ENCODE data around the gene SHE.

Gene SHE

DNA sequence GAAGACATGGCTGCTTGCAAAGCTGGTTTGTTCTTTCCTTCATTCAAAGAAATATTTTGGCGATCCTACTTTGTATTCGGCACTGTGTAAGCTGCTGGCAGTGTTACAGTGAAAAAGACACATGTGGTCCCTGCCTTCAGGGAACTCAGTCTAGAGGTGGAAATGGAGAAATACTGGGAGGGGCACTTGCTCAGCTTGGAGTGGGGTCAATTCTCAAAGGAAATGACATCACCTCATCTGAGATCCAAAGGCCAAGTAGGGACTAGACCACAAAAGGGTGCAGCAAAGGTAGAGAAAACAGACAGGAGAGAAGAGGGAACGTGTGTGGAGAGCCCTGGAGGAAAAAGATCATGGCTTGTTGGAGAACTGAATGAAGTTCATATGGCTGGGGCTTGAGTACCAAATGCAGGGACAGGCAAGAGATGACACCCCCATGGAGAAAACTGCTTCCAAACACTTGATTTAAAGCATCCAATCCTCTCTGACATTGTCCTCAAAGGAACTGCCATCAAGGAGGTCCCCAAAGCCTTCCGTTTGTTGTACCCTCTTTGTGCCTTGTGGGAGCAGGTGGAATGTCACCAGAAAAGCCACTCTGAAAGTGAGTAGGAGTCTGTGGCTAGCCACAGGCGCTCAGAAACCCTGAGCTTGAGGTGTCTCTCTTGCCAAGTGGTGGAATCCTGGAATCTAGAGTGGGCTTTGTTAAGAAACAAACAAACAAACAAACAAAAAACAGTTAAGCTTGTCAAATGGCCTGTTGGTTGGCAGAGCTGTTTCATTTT, 48.4 kb downstream of the SHE start:
- peak overlapping the region; percentile 31 for H3K4me2 ChIP-seq (ENCODE audit: low read depth, low read length, poor library complexity, severe bottlenecking)
- no peaks in the 10 kb centered on the region for H3K79me2 ChIP-seq (ENCODE audit: insufficient read depth, low read length)
- H3K9me2 ChIP-seq (replicated peaks; ENCODE audit: low read depth, low read length), result no peaks in the 10 kb centered on the region
- no peaks in the 10 kb centered on the region for H3K9me3 ChIP-seq (ENCODE audit: insufficient read depth, low read depth, low read length)
- peaks cover 18% of the 10 kb centered on the region for H3K4me1 ChIP-seq (ENCODE audit: insufficient read depth, low read length, poor library complexity, severe bottlenecking)
- no peaks in the 10 kb centered on the region for H4K20me1 ChIP-seq (ENCODE audit: insufficient read depth, low read length, poor library complexity, severe bottlenecking)
- H3K27me3 ChIP-seq (ENCODE audit: insufficient read depth, low read length, poor library complexity, severe bottlenecking), result no peaks in the 10 kb centered on the region
- H2AFZ ChIP-seq (ENCODE audit: low read length), result no peak overlapping the region
- no peaks in the 10 kb centered on the region for H3F3A ChIP-seq (ENCODE audit: low read depth)
- H3K36me3 ChIP-seq (ENCODE audit: insufficient read depth, low read length), result no peaks in the 10 kb centered on the region
- H3K9ac ChIP-seq (ENCODE audit: low read depth, low read length, poor library complexity, severe bottlenecking), result no peak overlapping the region
- H3K4me3 ChIP-seq (ENCODE audit: low read length, poor library complexity, severe bottlenecking), result no peak overlapping the region
- TF ChIP-seq, protein P1, sequence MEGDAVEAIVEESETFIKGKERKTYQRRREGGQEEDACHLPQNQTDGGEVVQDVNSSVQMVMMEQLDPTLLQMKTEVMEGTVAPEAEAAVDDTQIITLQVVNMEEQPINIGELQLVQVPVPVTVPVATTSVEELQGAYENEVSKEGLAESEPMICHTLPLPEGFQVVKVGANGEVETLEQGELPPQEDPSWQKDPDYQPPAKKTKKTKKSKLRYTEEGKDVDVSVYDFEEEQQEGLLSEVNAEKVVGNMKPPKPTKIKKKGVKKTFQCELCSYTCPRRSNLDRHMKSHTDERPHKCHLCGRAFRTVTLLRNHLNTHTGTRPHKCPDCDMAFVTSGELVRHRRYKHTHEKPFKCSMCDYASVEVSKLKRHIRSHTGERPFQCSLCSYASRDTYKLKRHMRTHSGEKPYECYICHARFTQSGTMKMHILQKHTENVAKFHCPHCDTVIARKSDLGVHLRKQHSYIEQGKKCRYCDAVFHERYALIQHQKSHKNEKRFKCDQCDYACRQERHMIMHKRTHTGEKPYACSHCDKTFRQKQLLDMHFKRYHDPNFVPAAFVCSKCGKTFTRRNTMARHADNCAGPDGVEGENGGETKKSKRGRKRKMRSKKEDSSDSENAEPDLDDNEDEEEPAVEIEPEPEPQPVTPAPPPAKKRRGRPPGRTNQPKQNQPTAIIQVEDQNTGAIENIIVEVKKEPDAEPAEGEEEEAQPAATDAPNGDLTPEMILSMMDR (conservative IDR thresholded peaks at IDR 0.05; ENCODE audit: low read length), result no peak
- TF ChIP-seq EZH2phosphoT487 (IDR thresholded peaks at IDR 0.05; ENCODE audit: borderline replicate concordance), result no peak

DNA sequence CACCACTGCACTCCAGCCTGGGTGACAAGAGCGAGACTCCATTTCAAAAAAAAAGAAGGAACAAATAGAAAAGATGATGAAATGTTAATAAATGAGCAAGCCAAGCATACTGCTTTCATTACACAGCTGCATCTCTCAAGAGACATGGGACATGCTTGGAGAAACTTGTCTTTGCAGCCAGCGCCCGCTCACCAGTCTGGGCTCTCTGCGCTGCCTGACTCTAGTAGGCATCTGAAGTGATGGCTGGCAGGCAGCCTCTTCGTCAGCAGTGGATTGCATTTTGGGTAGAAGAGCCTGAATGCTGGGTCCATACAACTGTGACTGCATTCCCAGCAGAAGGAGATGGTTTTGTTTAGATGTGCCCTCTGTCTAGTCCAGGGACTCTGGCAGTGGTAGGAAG, 49.1 kb downstream of the SHE start:
- TF ChIP-seq, protein P1 (conservative IDR thresholded peaks at IDR 0.05; ENCODE audit: low read length), result no peak
- no peak for TF ChIP-seq EZH2phosphoT487 (IDR thresholded peaks at IDR 0.05; ENCODE audit: borderline replicate concordance)
- no peaks in the 10 kb centered on the region for H3K9me2 ChIP-seq (replicated peaks; ENCODE audit: low read depth, low read length)
- no peak overlapping the region for H3K9ac ChIP-seq (ENCODE audit: low read depth, low read length, poor library complexity, severe bottlenecking)
- H3K4me2 ChIP-seq (ENCODE audit: low read depth, low read length, poor library complexity, severe bottlenecking), result no peak overlapping the region
- H4K20me1 ChIP-seq (ENCODE audit: insufficient read depth, low read length, poor library complexity, severe bottlenecking), result no peaks in the 10 kb centered on the region
- H3K4me1 ChIP-seq (ENCODE audit: insufficient read depth, low read length, poor library complexity, severe bottlenecking), result peaks cover 18% of the 10 kb centered on the region
- H3K36me3 ChIP-seq (ENCODE audit: insufficient read depth, low read length), result no peaks in the 10 kb centered on the region
- no peaks in the 10 kb centered on the region for H3K9me3 ChIP-seq (ENCODE audit: insufficient read depth, low read depth, low read length)
- no peak overlapping the region for H3K4me3 ChIP-seq (ENCODE audit: low read length, poor library complexity, severe bottlenecking)
- H2AFZ ChIP-seq (ENCODE audit: low read length), result no peak overlapping the region
- H3K79me2 ChIP-seq (ENCODE audit: insufficient read depth, low read length), result no peaks in the 10 kb centered on the region
- H3F3A ChIP-seq (ENCODE audit: low read depth), result no peaks in the 10 kb centered on the region
- peaks cover 3% of the 10 kb centered on the region for H3K27me3 ChIP-seq (ENCODE audit: insufficient read depth, low read length, poor library complexity, severe bottlenecking)

DNA sequence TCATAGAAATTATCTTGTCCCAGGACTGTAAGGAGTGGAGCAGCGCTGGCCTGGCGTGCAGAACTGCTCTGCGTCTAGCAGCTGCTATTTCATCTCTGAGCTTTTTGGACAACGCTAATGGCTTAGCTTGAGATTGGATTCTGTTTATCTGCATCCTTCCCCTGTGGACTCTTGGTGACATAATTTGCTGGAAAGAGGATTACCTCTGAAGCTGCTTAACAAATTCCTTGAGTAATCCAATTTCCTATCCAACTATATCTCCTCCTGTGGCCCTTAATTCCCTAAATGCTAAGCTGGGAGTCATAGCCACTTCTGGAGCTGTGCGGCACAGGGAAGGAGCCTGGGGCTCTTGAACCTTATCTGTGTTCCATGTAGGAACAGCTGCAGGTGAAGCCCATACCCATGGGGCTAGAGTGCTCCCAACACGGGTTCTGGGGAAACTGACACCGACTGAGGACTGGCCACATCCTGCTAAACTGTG, 53.8 kb downstream of the SHE start:
- Histone ChIP-seq H3K4me3 (ENCODE audit: low read length, poor library complexity, severe bottlenecking) (no peak overlapping the region), H3F3A (ENCODE audit: low read depth) (no peaks in the 10 kb centered on the region), H3K27me3 (ENCODE audit: insufficient read depth, low read length, poor library complexity, severe bottlenecking) (peaks cover 7% of the 10 kb centered on the region), H3K4me2 (ENCODE audit: low read depth, low read length, poor library complexity, severe bottlenecking) (no peak overlapping the region), H3K9me3 (ENCODE audit: insufficient read depth, low read depth, low read length) (no peaks in the 10 kb centered on the region), H3K36me3 (ENCODE audit: insufficient read depth, low read length) (no peaks in the 10 kb centered on the region), H4K20me1 (ENCODE audit: insufficient read depth, low read length, poor library complexity, severe bottlenecking) (no peaks in the 10 kb centered on the region), H3K9me2 (replicated peaks; ENCODE audit: low read depth, low read length) (no peaks in the 10 kb centered on the region), H3K4me1 (ENCODE audit: insufficient read depth, low read length, poor library complexity, severe bottlenecking) (peaks cover 13% of the 10 kb centered on the region), H3K9ac (ENCODE audit: low read depth, low read length, poor library complexity, severe bottlenecking) (no peak overlapping the region), H3K79me2 (ENCODE audit: insufficient read depth, low read length) (no peaks in the 10 kb centered on the region), H2AFZ (ENCODE audit: low read length) (no peak overlapping the region)
- no peak for TF ChIP-seq EZH2phosphoT487 (IDR thresholded peaks at IDR 0.05; ENCODE audit: borderline replicate concordance)

Measured in Loucy (cell line).